ENCODE data around the gene CADM2. TPM values are rescaled to one million over a fixed set of nuclear protein-coding genes. Genes with fewer than 3 reads are reported as not detected.

The CADM2 gene
- total and polyA plus RNA-seq, 2 experiments from 2014 or later: 13.3 to 47.5 TPM

DNA sequence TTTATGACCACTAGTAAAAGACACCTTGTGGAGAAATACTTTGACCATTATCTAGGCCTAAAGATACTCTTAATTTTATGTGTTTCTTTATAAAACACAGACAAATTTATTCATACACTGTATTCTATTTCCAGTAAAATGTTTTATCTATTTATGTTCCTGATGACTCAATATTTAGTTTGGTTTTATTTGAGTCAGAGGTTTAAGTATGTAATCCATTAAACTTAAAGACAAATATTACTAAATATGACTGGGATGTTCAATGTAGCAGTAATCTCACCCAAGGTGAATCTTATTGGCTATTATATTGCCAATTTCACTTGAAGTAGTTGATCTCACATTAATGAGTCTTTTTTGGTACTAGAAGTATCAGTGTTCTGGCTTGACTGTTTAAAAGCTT, 799.7 kb downstream of the CADM2 start:
- H3K27ac ChIP-seq (ENCODE audit: low read depth): no peak overlapping the region
- H2AFZ ChIP-seq: no peak overlapping the region
- no peaks in the 10 kb centered on the region for H3K4me1 ChIP-seq (ENCODE audit: insufficient read depth)
- H3K36me3 ChIP-seq (ENCODE audit: insufficient read depth): no peaks in the 10 kb centered on the region
- ATAC-seq (no peak), DNase-seq (ENCODE audit: low spot score) (no peak)
- Mint-ChIP-seq H3K27me3 (ENCODE audit: insufficient read depth, low read depth, poor library complexity) (no peaks in the 10 kb centered on the region), H3K4me1 (peaks cover 8% of the 10 kb centered on the region), H3K36me3 (ENCODE audit: low read depth) (no peaks in the 10 kb centered on the region; the same call in 2 of the 3 replicates), H3K27ac (no peak overlapping the region), H3K9me3 (no peaks in the 10 kb centered on the region), H3K4me3 (no peak overlapping the region)
- TF ChIP-seq, protein P1, sequence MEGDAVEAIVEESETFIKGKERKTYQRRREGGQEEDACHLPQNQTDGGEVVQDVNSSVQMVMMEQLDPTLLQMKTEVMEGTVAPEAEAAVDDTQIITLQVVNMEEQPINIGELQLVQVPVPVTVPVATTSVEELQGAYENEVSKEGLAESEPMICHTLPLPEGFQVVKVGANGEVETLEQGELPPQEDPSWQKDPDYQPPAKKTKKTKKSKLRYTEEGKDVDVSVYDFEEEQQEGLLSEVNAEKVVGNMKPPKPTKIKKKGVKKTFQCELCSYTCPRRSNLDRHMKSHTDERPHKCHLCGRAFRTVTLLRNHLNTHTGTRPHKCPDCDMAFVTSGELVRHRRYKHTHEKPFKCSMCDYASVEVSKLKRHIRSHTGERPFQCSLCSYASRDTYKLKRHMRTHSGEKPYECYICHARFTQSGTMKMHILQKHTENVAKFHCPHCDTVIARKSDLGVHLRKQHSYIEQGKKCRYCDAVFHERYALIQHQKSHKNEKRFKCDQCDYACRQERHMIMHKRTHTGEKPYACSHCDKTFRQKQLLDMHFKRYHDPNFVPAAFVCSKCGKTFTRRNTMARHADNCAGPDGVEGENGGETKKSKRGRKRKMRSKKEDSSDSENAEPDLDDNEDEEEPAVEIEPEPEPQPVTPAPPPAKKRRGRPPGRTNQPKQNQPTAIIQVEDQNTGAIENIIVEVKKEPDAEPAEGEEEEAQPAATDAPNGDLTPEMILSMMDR (conservative IDR thresholded peaks at IDR 0.05; ENCODE audit: low read depth in 2 of 2): no peak
- TF ChIP-seq ZNF114 (CRISPR knock-in tag; IDR thresholded peaks at IDR 0.05) (no peak), CREB1 (CRISPR knock-in tag; IDR thresholded peaks at IDR 0.05; ENCODE audit: low read depth) (no peak)
- TF ChIP-seq, protein P2, sequence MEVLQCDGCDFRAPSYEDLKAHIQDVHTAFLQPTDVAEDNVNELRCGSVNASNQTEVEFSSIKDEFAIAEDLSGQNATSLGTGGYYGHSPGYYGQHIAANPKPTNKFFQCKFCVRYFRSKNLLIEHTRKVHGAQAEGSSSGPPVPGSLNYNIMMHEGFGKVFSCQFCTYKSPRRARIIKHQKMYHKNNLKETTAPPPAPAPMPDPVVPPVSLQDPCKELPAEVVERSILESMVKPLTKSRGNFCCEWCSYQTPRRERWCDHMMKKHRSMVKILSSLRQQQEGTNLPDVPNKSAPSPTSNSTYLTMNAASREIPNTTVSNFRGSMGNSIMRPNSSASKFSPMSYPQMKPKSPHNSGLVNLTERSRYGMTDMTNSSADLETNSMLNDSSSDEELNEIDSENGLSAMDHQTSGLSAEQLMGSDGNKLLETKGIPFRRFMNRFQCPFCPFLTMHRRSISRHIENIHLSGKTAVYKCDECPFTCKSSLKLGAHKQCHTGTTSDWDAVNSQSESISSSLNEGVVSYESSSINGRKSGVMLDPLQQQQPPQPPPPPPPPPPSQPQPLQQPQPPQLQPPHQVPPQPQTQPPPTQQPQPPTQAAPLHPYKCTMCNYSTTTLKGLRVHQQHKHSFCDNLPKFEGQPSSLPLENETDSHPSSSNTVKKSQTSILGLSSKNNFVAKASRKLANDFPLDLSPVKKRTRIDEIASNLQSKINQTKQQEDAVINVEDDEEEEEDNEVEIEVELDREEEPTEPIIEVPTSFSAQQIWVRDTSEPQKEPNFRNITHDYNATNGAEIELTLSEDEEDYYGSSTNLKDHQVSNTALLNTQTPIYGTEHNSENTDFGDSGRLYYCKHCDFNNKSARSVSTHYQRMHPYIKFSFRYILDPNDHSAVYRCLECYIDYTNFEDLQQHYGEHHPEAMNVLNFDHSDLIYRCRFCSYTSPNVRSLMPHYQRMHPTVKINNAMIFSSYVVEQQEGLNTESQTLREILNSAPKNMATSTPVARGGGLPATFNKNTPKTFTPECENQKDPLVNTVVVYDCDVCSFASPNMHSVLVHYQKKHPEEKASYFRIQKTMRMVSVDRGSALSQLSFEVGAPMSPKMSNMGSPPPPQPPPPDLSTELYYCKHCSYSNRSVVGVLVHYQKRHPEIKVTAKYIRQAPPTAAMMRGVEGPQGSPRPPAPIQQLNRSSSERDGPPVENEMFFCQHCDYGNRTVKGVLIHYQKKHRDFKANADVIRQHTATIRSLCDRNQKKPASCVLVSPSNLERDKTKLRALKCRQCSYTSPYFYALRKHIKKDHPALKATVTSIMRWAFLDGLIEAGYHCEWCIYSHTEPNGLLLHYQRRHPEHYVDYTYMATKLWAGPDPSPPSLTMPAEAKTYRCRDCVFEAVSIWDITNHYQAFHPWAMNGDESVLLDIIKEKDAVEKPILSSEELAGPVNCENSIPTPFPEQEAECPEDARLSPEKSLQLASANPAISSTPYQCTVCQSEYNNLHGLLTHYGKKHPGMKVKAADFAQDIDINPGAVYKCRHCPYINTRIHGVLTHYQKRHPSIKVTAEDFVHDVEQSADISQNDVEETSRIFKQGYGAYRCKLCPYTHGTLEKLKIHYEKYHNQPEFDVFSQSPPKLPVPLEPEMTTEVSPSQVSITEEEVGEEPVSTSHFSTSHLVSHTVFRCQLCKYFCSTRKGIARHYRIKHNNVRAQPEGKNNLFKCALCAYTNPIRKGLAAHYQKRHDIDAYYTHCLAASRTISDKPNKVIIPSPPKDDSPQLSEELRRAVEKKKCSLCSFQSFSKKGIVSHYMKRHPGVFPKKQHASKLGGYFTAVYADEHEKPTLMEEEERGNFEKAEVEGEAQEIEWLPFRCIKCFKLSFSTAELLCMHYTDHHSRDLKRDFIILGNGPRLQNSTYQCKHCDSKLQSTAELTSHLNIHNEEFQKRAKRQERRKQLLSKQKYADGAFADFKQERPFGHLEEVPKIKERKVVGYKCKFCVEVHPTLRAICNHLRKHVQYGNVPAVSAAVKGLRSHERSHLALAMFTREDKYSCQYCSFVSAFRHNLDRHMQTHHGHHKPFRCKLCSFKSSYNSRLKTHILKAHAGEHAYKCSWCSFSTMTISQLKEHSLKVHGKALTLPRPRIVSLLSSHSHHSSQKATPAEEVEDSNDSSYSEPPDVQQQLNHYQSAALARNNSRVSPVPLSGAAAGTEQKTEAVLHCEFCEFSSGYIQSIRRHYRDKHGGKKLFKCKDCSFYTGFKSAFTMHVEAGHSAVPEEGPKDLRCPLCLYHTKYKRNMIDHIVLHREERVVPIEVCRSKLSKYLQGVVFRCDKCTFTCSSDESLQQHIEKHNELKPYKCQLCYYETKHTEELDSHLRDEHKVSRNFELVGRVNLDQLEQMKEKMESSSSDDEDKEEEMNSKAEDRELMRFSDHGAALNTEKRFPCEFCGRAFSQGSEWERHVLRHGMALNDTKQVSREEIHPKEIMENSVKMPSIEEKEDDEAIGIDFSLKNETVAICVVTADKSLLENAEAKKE (CRISPR knock-in tag; IDR thresholded peaks at IDR 0.05): no peak
- no peaks in the 10 kb centered on the region for H4K20me1 ChIP-seq (replicated peaks; ENCODE audit: insufficient read depth)
- no peaks in the 10 kb centered on the region for H3K27me3 ChIP-seq (ENCODE audit: insufficient read depth)
- no peak overlapping the region for H3K4me2 ChIP-seq
- H3F3A ChIP-seq (replicated peaks; ENCODE audit: low read depth): no peaks in the 10 kb centered on the region
- H3K4me3 ChIP-seq: no peak overlapping the region
- no peaks in the 10 kb centered on the region for H3K79me2 ChIP-seq (replicated peaks; ENCODE audit: insufficient read depth)
- H3K9me2 ChIP-seq (ENCODE audit: insufficient read depth): 0 out of 2 replicates have a peak, but pooled peaks cover 7% of the 10 kb centered on the region
